SIG-M5 treated with dmso at 0.1 percent for 504 hours (cell line): Measurements from ENCODE around the gene LRRC56.

Source experiments
- DNase-seq: peaks from one replicate; lab custom pipeline; 2025; ENCODE audit not compliant: unreplicated experiment; lab: John Stamatoyannopoulos, UW

Gene LRRC56

GRCh38 chr11:556662-557256, 19.4 kb downstream of the LRRC56 start:
- no peak for DNase-seq

- no peak for DNase-seq
These were observed 20.2 kb downstream of the LRRC56 start for GRCh38 chr11:557328-558132.

GRCh38 chr11:558503-558902, 21.2 kb downstream of the LRRC56 start:
- no peak for DNase-seq

- DNase-seq, result no peak
These were observed 21.8 kb downstream of the LRRC56 start for GRCh38 chr11:559020-559620.

- no peak for DNase-seq
These were observed 22.5 kb downstream of the LRRC56 start for GRCh38 chr11:559712-560304.

GRCh38 chr11:560305-561147, 23.2 kb downstream of the LRRC56 start, which contains the start of the genes LMNTD2 and RASSF7:
LMNTD2 (minus strand) TSS chr11:560738; CDS start chr11:560716, 22 bp downstream.
RASSF7 (plus strand) TSS chr11:560970; CDS start chr11:561769, 799 bp downstream.
- DNase-seq, result peak; percentile 81

- DNase-seq, result peak; percentile 56
These were observed 24.0 kb downstream of the LRRC56 start for GRCh38 chr11:561148-562003.

- DNase-seq, result no peak
These were observed 24.8 kb downstream of the LRRC56 start for GRCh38 chr11:562046-562645.

- DNase-seq, result no peak
These were observed 25.9 kb downstream of the LRRC56 start for GRCh38 chr11:563066-563811.

- DNase-seq, result no peak
These were observed 26.7 kb downstream of the LRRC56 start for GRCh38 chr11:563812-564578.

- no peak for DNase-seq
These were observed 28.7 kb downstream of the LRRC56 start for GRCh38 chr11:565921-566509.

GRCh38 chr11:567011-567628, 29.8 kb downstream of the LRRC56 start:
- no peak for DNase-seq

GRCh38 chr11:567629-568292, 30.4 kb downstream of the LRRC56 start:
- no peak for DNase-seq

GRCh38 chr11:568306-569157, 31.2 kb downstream of the LRRC56 start:
- peak; percentile 86 for DNase-seq

GRCh38 chr11:569158-569885, 32.0 kb downstream of the LRRC56 start:
- no peak for DNase-seq
